Ishikawa (cell line): ENCODE measurements around the gene TXLNA.

Experiments used
- CEBPB ChIP-seq: IDR thresholded peaks from 2 replicates; pipeline ENCODE4 v1.6.1; 2012
- CREB1 ChIP-seq: IDR thresholded peaks from 2 replicates; pipeline ENCODE4 v1.6.1; 2012; ENCODE audit warnings: low read depth
- EGR1 ChIP-seq: IDR thresholded peaks from 2 replicates; pipeline ENCODE4 v1.6.1; 2012
- EP300 ChIP-seq: IDR thresholded peaks from 2 replicates; pipeline ENCODE4 v1.6.1; 2012; ENCODE audit warnings: borderline replicate concordance
- FOXM1 ChIP-seq: IDR thresholded peaks from 2 replicates; pipeline ENCODE4 v1.6.1; 2012; ENCODE audit warnings: low read depth, borderline replicate concordance
- NFIC ChIP-seq: IDR thresholded peaks from 2 replicates; pipeline ENCODE4 v1.6.1; 2012
- RAD21 ChIP-seq: IDR thresholded peaks from 2 replicates; pipeline ENCODE4 v1.6.1; 2012; ENCODE audit warnings: low read depth
- REST ChIP-seq: IDR thresholded peaks from 2 replicates; pipeline ENCODE4 v1.6.1; 2012; ENCODE audit warnings: low read depth, mild to moderate bottlenecking
- TAF1 ChIP-seq: IDR thresholded peaks from 2 replicates; pipeline ENCODE4 v1.6.1; 2012; ENCODE audit warnings: low read depth, mild to moderate bottlenecking
- TCF12 ChIP-seq: IDR thresholded peaks from 2 replicates; pipeline ENCODE4 v1.6.1; 2012; ENCODE audit warnings: low read depth
- TEAD4 ChIP-seq: IDR thresholded peaks from 2 replicates; pipeline ENCODE4 v1.6.1; 2012
- YY1 ChIP-seq: IDR thresholded peaks from 2 replicates; pipeline ENCODE4 v1.6.1; 2012; ENCODE audit warnings: low read depth
- ZBTB7A ChIP-seq: IDR thresholded peaks from 2 replicates; pipeline ENCODE4 v1.6.1; 2012; ENCODE audit warnings: low read depth
- TF ChIP-seq, protein P1 (sequence below): IDR thresholded peaks from 2 replicates; pipeline ENCODE4 v1.6.1; 2012
- TF ChIP-seq, protein P2 (sequence below): IDR thresholded peaks from 2 replicates; pipeline ENCODE4 v1.6.1; 2012

The TXLNA gene

DNA sequence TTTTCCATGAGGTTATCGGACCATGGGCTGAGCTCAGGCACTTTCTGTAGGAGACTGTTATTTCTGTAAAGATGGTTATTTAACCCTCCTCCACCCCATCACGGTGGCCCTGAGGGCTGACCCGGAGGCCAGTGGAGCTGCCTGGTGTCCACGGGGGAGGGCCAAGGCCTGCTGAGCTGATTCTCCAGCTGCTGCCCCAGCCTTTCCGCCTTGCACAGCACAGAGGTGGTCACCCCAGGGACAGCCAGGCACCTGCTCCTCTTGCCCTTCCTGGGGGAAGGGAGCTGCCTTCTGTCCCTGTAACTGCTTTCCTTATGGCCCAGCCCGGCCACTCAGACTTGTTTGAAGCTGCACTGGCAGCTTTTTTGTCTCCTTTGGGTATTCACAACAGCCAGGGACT, 18.4 kb downstream of the TXLNA start:
- TF ChIP-seq ZBTB7A (no peak), NFIC (no peak), EP300 (no peak), CEBPB (no peak), TCF12 (no peak), REST (no peak), FOXM1 (no peak), CREB1 (no peak), TAF1 (no peak), RAD21 (no peak), EGR1 (no peak)
- TF ChIP-seq, protein P1, sequence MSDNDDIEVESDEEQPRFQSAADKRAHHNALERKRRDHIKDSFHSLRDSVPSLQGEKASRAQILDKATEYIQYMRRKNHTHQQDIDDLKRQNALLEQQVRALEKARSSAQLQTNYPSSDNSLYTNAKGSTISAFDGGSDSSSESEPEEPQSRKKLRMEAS: no peak
- TF ChIP-seq, protein P2, sequence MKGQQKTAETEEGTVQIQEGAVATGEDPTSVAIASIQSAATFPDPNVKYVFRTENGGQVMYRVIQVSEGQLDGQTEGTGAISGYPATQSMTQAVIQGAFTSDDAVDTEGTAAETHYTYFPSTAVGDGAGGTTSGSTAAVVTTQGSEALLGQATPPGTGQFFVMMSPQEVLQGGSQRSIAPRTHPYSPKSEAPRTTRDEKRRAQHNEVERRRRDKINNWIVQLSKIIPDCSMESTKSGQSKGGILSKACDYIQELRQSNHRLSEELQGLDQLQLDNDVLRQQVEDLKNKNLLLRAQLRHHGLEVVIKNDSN: no peak

DNA sequence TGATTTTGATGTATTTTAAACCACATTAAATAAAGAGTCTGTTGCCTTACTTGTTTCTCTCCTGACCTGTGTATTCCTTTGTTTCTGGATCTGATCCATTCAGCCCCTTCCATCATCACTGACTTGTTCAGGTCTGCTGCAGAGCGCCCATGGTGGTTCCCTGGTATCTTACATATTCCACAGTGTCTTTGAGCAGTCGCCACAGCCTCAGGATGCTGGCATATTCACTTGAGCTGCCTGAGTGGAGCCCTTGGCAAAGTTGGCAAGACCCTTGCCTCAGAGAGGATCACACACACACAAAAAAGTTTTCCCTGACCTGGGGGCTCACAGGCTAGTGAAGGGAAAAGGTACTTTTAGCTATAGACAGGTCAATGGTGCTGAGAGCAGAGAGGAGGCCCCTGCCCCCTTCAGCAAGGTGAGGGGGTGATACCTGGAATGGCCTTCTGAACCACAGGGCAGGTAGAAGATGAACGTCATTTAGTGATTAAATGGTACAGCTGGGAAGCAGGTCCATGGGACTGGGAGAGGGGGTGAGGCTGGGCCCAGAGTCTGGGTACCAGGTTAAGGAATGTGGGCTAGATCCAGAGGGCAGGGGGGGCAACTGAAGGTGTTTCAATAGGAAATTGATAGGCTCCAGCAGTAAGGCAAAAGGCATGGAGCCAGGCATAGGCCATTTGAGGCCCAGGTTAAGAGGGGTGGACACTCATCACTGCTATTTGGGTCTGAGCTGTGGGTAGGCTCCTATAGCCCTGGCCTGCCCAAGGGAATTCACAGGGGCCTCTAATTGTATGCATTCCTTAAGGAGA, 19.0 kb downstream of the TXLNA start:
- TF ChIP-seq TAF1 (no peak), EGR1 (no peak), TEAD4 (no peak), NFIC (no peak), ZBTB7A (no peak), CREB1 (no peak), EP300 (no peak), CEBPB (no peak), RAD21 (no peak), FOXM1 (no peak)
- TF ChIP-seq, protein P1: no peak
- TF ChIP-seq, protein P2: no peak

DNA sequence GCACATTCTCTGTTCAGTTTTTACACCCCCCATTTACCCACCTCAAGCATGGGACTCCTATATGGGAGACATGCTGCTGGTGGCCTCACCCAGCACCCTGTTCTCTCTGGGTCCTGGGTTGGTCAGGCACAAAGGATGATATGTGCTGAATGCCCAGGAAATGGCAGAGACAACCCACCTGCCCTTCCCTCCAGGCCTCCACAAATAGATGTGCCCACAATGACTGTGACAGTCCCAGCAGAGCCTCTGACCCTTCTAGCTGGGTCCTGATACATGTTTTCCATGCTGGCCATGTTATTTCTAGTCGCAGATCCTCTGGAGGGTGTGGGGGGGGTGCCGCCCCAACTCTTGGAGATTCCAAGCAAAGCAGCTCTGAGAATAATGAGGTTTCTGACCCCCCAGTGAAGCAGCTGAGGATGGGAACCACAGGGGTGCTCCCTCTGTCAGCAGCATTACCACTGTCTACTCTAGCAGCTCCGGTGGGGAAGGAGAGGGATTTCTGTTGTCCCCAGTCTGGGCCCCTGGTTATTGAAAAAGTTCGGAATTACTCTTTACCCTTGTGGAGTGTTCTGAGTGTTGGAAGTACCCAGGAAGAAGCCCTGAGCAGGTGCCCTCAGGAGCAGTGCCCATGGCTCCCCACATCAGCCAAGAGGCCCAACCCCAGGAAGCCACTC, 19.7 kb downstream of the TXLNA start:
- TF ChIP-seq RAD21: no peak
- TF ChIP-seq REST: no peak
- TF ChIP-seq, protein P2: no peak
- no peak for TF ChIP-seq FOXM1
- no peak for TF ChIP-seq YY1
- TF ChIP-seq EGR1: no peak
- no peak for TF ChIP-seq EP300
- no peak for TF ChIP-seq TAF1
- no peak for TF ChIP-seq CEBPB
- no peak for TF ChIP-seq CREB1

GRCh38 chr1:32199717-32200072, 20.2 kb downstream of the TXLNA start:
- TF ChIP-seq, protein P2: no peak
- TF ChIP-seq, protein P1: no peak
- TF ChIP-seq REST (no peak), CREB1 (no peak), EP300 (no peak), TAF1 (no peak), TEAD4 (no peak), EGR1 (no peak), RAD21 (no peak), TCF12 (no peak), NFIC (no peak), CEBPB (no peak), ZBTB7A (no peak), FOXM1 (no peak), YY1 (no peak)
